PC-9 (cell line): ENCODE results near the gene EAF1. TPM values are rescaled to one million over a fixed set of nuclear protein-coding genes. Genes with fewer than 3 reads are reported as not detected.
A peak's percentile ranks its signal among the peaks of the same experiment; 100 is the strongest.
"Not testable (repeated sequence)": the region's sequence is repeated elsewhere in the genome, so short reads cannot be mapped to it uniquely, and the experiment has no call there.

Source experiments
- BruUV-seq: library from RNA; stranded (reverse); fragments of 400-500 nt; replicated peaks from 2 replicates; lab custom pipeline; 2021; lab: Mats Ljungman, UMichigan
- CTCF ChIA-PET: fragments of 300-600 bp; sonication (Branson Sonifier 250); formaldehyde crosslinking; loops from one replicate; lab custom pipeline; 2022; ENCODE audit warnings: antibody characterized with exemption; lab: Charles Lee
- POLR2A ChIA-PET: fragments of 300-600 bp; sonication (Branson Sonifier 250); formaldehyde crosslinking; loops from one replicate; lab custom pipeline; 2022; ENCODE audit warnings: antibody characterized with exemption; ENCODE audit not compliant: unreplicated experiment; lab: Charles Lee
- DNase-seq, 2 experiments: peaks; one replicate each; pipeline versions ENCODE4 v3.0.0 to v3.0.0-alpha.2; 2015 to 2022; ENCODE audit warnings: mixed read lengths in 1 of 2
- H2AFZ ChIP-seq: fragments of 200-600 bp; sonication (generic); 2 replicates; pipeline ENCODE4 v1.8.1; 2017; ENCODE audit warnings: antibody characterized with exemption
- H3F3A ChIP-seq: fragments of 200-600 bp; sonication (generic); 2 replicates; pipeline ENCODE4 v1.8.1; 2017; ENCODE audit warnings: antibody characterized with exemption, mild to moderate bottlenecking, low read depth; ENCODE audit not compliant: insufficient read depth
- H3K27ac ChIP-seq: fragments of 200-600 bp; sonication (generic); 2 replicates; pipeline ENCODE4 v1.6.1; 2016; ENCODE audit warnings: mixed run types
- H3K27me3 ChIP-seq: fragments of 200-600 bp; sonication (generic); 2 replicates; pipeline ENCODE4 v1.6.1; 2016; ENCODE audit warnings: low read depth, mixed run types; ENCODE audit not compliant: insufficient read depth
- H3K36me3 ChIP-seq: fragments of 200-600 bp; sonication (generic); 2 replicates; pipeline ENCODE4 v1.6.1; 2016; ENCODE audit warnings: low read depth, mixed run types
- H3K4me1 ChIP-seq: fragments of 200-600 bp; sonication (generic); replicated peaks from 2 replicates; pipeline ENCODE4 v1.6.1; 2016; ENCODE audit warnings: mixed run types; ENCODE audit not compliant: insufficient read depth
- H3K4me2 ChIP-seq: fragments of 200-600 bp; sonication (generic); 2 replicates; pipeline ENCODE4 v1.6.1; 2017; ENCODE audit warnings: mixed run types
- H3K4me3 ChIP-seq: fragments of 200-600 bp; sonication (generic); 2 replicates; pipeline ENCODE4 v1.6.1; 2016; ENCODE audit warnings: mixed run types
- H3K79me2 ChIP-seq: fragments of 200-600 bp; sonication (generic); 2 replicates; pipeline ENCODE4 v1.6.1; 2017; ENCODE audit warnings: low read depth, mixed run types
- H3K9me2 ChIP-seq: fragments of 200-600 bp; sonication (generic); 2 replicates; pipeline ENCODE4 v1.8.1; 2017; ENCODE audit warnings: mild to moderate bottlenecking; ENCODE audit not compliant: insufficient read depth
- H3K9me3 ChIP-seq: fragments of 200-600 bp; sonication (generic); 2 replicates; pipeline ENCODE4 v1.8.1; 2016; ENCODE audit warnings: low read depth; ENCODE audit not compliant: insufficient read depth
- H4K20me1 ChIP-seq: fragments of 200-600 bp; sonication (generic); 2 replicates; pipeline ENCODE4 v1.8.1; 2017; ENCODE audit not compliant: insufficient read depth
- EZH2 ChIP-seq: fragments of 200-600 bp; sonication (generic); IDR thresholded peaks from 2 replicates; pipeline ENCODE4 v1.8.0; 2017; ENCODE audit warnings: antibody characterized with exemption, low read depth
- intact Hi-C: fragments of 100-400 bp; cut with micrococcal nuclease; formaldehyde crosslinking; loops from one replicate; pipeline ENCODE4 v1.10.0; 2022; ENCODE audit not compliant: unreplicated experiment
- total RNA-seq: library from RNA; stranded (reverse); gene quantifications from 2 replicates; pipeline ENCODE4 v1.2.3, GENCODE V29; 2021
- TF ChIP-seq, protein P1 (sequence below): fragments of 200-600 bp; sonication (generic); conservative IDR thresholded peaks from 2 replicates; pipeline ENCODE4 v1.6.1; 2017; ENCODE audit warnings: mixed run types, antibody characterized with exemption, mild to moderate bottlenecking, moderate library complexity

Gene EAF1
- total RNA-seq, 1 experiment from 2014 or later = 16.4 TPM

- CTCF ChIA-PET = interaction anchor here (0.7 kb wide), 1 partner anchor 273 kb away, joined by 3 read pairs; no protein-coding TSS in a partner anchor
- H3K27ac ChIP-seq = peak overlapping the region; percentile 40
- H3K27me3 ChIP-seq = no peaks in the 10 kb centered on the region
- peaks cover 14% of the 10 kb centered on the region; the same call in 1 of the 2 replicates for H3F3A ChIP-seq
- no peak overlapping the region for H3K4me3 ChIP-seq
- no peaks in the 10 kb centered on the region for H4K20me1 ChIP-seq
- intact Hi-C loops = no loop called here
- H3K9me3 ChIP-seq = peaks cover 13% of the 10 kb centered on the region; the same call in 1 of the 2 replicates
- no peak for TF ChIP-seq EZH2
- TF ChIP-seq, protein P1, sequence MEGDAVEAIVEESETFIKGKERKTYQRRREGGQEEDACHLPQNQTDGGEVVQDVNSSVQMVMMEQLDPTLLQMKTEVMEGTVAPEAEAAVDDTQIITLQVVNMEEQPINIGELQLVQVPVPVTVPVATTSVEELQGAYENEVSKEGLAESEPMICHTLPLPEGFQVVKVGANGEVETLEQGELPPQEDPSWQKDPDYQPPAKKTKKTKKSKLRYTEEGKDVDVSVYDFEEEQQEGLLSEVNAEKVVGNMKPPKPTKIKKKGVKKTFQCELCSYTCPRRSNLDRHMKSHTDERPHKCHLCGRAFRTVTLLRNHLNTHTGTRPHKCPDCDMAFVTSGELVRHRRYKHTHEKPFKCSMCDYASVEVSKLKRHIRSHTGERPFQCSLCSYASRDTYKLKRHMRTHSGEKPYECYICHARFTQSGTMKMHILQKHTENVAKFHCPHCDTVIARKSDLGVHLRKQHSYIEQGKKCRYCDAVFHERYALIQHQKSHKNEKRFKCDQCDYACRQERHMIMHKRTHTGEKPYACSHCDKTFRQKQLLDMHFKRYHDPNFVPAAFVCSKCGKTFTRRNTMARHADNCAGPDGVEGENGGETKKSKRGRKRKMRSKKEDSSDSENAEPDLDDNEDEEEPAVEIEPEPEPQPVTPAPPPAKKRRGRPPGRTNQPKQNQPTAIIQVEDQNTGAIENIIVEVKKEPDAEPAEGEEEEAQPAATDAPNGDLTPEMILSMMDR = no peak
- no peaks in the 10 kb centered on the region for H3K36me3 ChIP-seq
- no peak for DNase-seq
- H3K4me1 ChIP-seq = peaks cover 12% of the 10 kb centered on the region
- H3K9me2 ChIP-seq = no peaks in the 10 kb centered on the region
- no TSS peak for BruUV-seq
- POLR2A ChIA-PET = no interaction called here
- 0 out of 2 replicates have a peak overlapping the region, but pooled peaks have one; percentile 2 for H2AFZ ChIP-seq
- no peaks in the 10 kb centered on the region for H3K79me2 ChIP-seq
- peak overlapping the region; percentile 32 for H3K4me2 ChIP-seq
These were observed 39.7 kb upstream of the EAF1 start for GRCh38 chr3:15387735-15388134.

DNA sequence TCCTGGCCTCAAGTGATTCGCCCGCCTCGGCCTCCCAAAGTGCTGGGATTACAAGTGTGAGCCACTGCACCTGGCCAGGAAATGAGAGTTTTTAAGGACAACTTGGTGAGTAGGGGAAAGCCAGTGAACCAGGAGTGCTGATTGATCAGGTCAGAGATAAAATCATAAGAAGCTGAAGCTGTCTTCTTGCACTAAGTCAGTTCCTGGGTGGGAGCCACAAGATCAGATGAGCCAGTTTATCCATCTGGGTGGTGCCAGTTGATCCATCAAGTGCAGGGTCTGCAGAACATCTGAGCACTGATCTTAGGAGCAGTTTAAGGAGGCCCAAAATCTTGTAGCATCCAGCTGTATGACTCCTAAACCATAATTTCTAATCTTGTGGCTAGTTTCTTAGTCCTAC, 39.1 kb upstream of the EAF1 start:
- H3K27ac ChIP-seq, H4K20me1 ChIP-seq, H3K4me3 ChIP-seq, H2AFZ ChIP-seq, H3K36me3 ChIP-seq, intact Hi-C loops, H3K27me3 ChIP-seq, DNase-seq, BruUV-seq, H3K79me2 ChIP-seq, CTCF ChIA-PET, H3K9me2 ChIP-seq, H3K4me2 ChIP-seq: not testable (repeated sequence)
- POLR2A ChIA-PET = interaction anchor here (0.6 kb wide), 2 partner anchors 65 to 130 kb away, joined by 7 to 15 read pairs; no protein-coding TSS in a partner anchor
- Histone ChIP-seq H3F3A (peaks cover 14% of the 10 kb centered on the region; the same call in 1 of the 2 replicates), H3K4me1 (peaks cover 12% of the 10 kb centered on the region), H3K9me3 (peaks cover 13% of the 10 kb centered on the region; the same call in 1 of the 2 replicates)

DNA sequence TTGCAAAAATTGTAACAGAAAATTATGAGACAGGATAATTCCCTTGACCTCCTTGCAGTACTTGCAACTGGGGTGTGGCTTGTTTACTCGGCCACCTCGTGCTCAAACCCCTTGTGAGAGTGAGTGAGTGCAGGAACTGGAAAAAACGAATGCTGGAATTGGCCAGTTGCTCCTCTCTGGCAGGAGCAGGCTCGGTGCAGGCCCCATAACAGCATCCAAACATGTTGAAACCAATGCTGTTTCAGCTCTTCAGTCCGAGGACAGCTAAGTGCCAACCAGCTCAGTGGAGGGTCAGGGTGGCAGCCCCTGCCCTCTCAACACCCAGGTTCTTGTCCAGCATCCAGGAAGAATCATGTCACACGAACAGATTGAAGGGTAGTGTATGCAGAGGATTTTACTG, 36.9 kb upstream of the EAF1 start:
- no TSS peak for BruUV-seq
- Histone ChIP-seq H3K9me3 (peaks cover 12% of the 10 kb centered on the region; the same call in 1 of the 2 replicates), H3K4me2 (no peak overlapping the region), H3K9me2 (no peaks in the 10 kb centered on the region), H3K4me3 (no peak overlapping the region), H3K4me1 (peaks cover 12% of the 10 kb centered on the region), H2AFZ (no peak overlapping the region), H3F3A (peaks cover 14% of the 10 kb centered on the region; the same call in 1 of the 2 replicates), H3K79me2 (no peaks in the 10 kb centered on the region), H3K36me3 (no peaks in the 10 kb centered on the region), H3K27me3 (no peaks in the 10 kb centered on the region), H3K27ac (no peak overlapping the region), H4K20me1 (no peaks in the 10 kb centered on the region)
- TF ChIP-seq, protein P1 = no peak
- no peak for TF ChIP-seq EZH2
- POLR2A ChIA-PET = no interaction called here
- CTCF ChIA-PET = no interaction called here
- DNase-seq = no peak
- intact Hi-C loops = no loop called here

DNA sequence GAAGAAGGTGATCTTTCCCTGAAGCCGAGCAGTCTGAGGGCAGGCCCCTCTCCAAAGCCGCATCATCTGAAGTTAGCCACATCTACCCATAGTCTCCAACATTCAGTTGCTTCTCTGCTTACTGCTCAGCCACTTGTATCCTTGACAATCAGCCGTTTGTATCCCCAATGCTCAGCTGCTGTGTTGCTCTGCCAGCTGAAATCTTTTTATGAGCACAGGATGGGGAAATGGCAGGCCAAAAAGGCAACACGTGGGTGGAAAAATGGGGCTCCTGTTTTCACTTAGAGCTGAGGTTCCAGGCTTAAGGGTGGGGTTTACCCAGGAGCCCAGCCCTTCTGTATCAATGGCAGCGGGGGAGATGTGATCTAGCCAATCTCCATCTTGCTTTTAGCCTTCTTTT, 36.4 kb upstream of the EAF1 start:
- no peak overlapping the region for H2AFZ ChIP-seq
- POLR2A ChIA-PET = no interaction called here
- H4K20me1 ChIP-seq = no peaks in the 10 kb centered on the region
- no peaks in the 10 kb centered on the region for H3K27me3 ChIP-seq
- no peak overlapping the region for H3K27ac ChIP-seq
- CTCF ChIA-PET = no interaction called here
- H3K36me3 ChIP-seq = no peaks in the 10 kb centered on the region
- intact Hi-C loops = no loop called here
- no peaks in the 10 kb centered on the region for H3K9me2 ChIP-seq
- DNase-seq = no peak
- H3K4me2 ChIP-seq = no peak overlapping the region
- TF ChIP-seq, protein P1 = no peak
- TF ChIP-seq EZH2 = no peak
- peaks cover 12% of the 10 kb centered on the region for H3K4me1 ChIP-seq
- no peaks in the 10 kb centered on the region for H3K79me2 ChIP-seq
- no peak overlapping the region for H3K4me3 ChIP-seq
- no TSS peak for BruUV-seq
- peaks cover 14% of the 10 kb centered on the region; the same call in 1 of the 2 replicates for H3F3A ChIP-seq
- peaks cover 7% of the 10 kb centered on the region; the same call in 1 of the 2 replicates for H3K9me3 ChIP-seq

- H3K79me2 ChIP-seq, H2AFZ ChIP-seq, POLR2A ChIA-PET, H3K4me1 ChIP-seq, intact Hi-C loops, H3K4me2 ChIP-seq, CTCF ChIA-PET, H3F3A ChIP-seq, H3K27me3 ChIP-seq, H3K9me2 ChIP-seq, DNase-seq, H4K20me1 ChIP-seq, H3K9me3 ChIP-seq, BruUV-seq, H3K4me3 ChIP-seq, H3K27ac ChIP-seq, H3K36me3 ChIP-seq: not testable (repeated sequence)
These were observed 34.1 kb upstream of the EAF1 start for GRCh38 chr3:15393252-15393651.
